IMR-90 (cell line): ENCODE measurements around the gene SNAP29. TPM values are rescaled to one million over a fixed set of nuclear protein-coding genes. Genes with fewer than 3 reads are reported as not detected.

ENCODE experiments used
- ATAC-seq: fragments of 200-7000 bp; cut with Tn5 transposase; 2 replicates; pipeline ENCODE4 v1.9.1; 2020; ENCODE audit warnings: low read depth, mild to moderate bottlenecking, moderate library complexity
- BruUV-seq: library from RNA; stranded (reverse); fragments of 400-500 nt; replicated peaks from 2 replicates; lab custom pipeline; 2021; lab: Mats Ljungman, UMichigan
- CTCF ChIA-PET: fragments of 300-600 bp; formaldehyde crosslinking; extraction: SDS; loops from one replicate; lab custom pipeline; 2021; ENCODE audit warnings: antibody characterized with exemption; lab: Yijun Ruan, JAX
- POLR2A ChIA-PET: fragments of 300-600 bp; sonication (Branson Sonifier 250); formaldehyde crosslinking; loops from one replicate; lab custom pipeline; 2022; ENCODE audit warnings: antibody characterized with exemption; ENCODE audit not compliant: unreplicated experiment; lab: Charles Lee
- DNase-seq: peaks from one replicate; pipeline ENCODE4 v3.0.0; 2013
- H2AFZ ChIP-seq: replicated peaks from 2 replicates; pipeline ENCODE3; 2013; ENCODE audit warnings: low read length, mild to moderate bottlenecking; ENCODE audit not compliant: poor library complexity
- H2AK5ac ChIP-seq: 2 replicates; pipeline ENCODE4 v1.6.1; 2013; ENCODE audit warnings: low read depth, low read length, inconsistent platforms
- H2AK9ac ChIP-seq: replicated peaks from 2 replicates; pipeline ENCODE3; 2013; ENCODE audit warnings: mild to moderate bottlenecking, low read depth, low read length, moderate library complexity; ENCODE audit not compliant: poor library complexity
- H2BK120ac ChIP-seq: 2 replicates; pipeline ENCODE4 v1.6.1; 2013; ENCODE audit warnings: low read depth, low read length, inconsistent platforms
- H2BK15ac ChIP-seq: 3 replicates; pipeline ENCODE4 v1.6.1; 2013; ENCODE audit warnings: low read depth, low read length, inconsistent platforms
- H2BK20ac ChIP-seq: 2 replicates; pipeline ENCODE4 v1.6.1; 2013; ENCODE audit warnings: low read depth, mild to moderate bottlenecking, inconsistent platforms, low read length, moderate library complexity
- H2BK5ac ChIP-seq: 2 replicates; pipeline ENCODE4 v1.6.1; 2013; ENCODE audit warnings: mild to moderate bottlenecking, low read depth, low read length, inconsistent platforms; ENCODE audit not compliant: poor library complexity, severe bottlenecking
- H3K14ac ChIP-seq: replicated peaks from 2 replicates; pipeline ENCODE4 v1.6.1; 2013; ENCODE audit warnings: low read depth, low read length, inconsistent platforms
- H3K18ac ChIP-seq: 2 replicates; pipeline ENCODE4 v1.6.1; 2013; ENCODE audit warnings: low read depth, low read length, control low read depth
- H3K23ac ChIP-seq: 2 replicates; pipeline ENCODE4 v1.6.1; 2013; ENCODE audit warnings: low read depth, low read length, inconsistent platforms
- H3K27ac ChIP-seq: 2 replicates; pipeline ENCODE4 v1.5.1; 2013; ENCODE audit warnings: mild to moderate bottlenecking, control low read depth, low read length; ENCODE audit not compliant: insufficient read depth
- H3K27me3 ChIP-seq: 2 replicates; pipeline ENCODE4 v1.6.1; 2013; ENCODE audit warnings: low read length; ENCODE audit not compliant: control insufficient read depth, insufficient read depth
- H3K36me3 ChIP-seq: 2 replicates; pipeline ENCODE4 v1.6.1; 2013; ENCODE audit warnings: low read length, mixed read lengths; ENCODE audit not compliant: control insufficient read depth, insufficient read depth
- H3K4ac ChIP-seq: 2 replicates; pipeline ENCODE4 v1.6.1; 2013; ENCODE audit warnings: low read depth, low read length, inconsistent platforms
- H3K4me1 ChIP-seq: 2 replicates; pipeline ENCODE4 v1.6.1; 2013; ENCODE audit warnings: low read length, mixed read lengths; ENCODE audit not compliant: control insufficient read depth, insufficient read depth
- H3K4me2 ChIP-seq: 2 replicates; pipeline ENCODE4 v1.6.1; 2013; ENCODE audit warnings: low read depth, mild to moderate bottlenecking, control low read depth, low read length, moderate library complexity
- H3K4me3 ChIP-seq: 2 replicates; pipeline ENCODE4 v1.5.1; 2013; ENCODE audit warnings: low read depth, mild to moderate bottlenecking, control low read depth, low read length, moderate library complexity; ENCODE audit not compliant: insufficient read depth
- H3K56ac ChIP-seq: 2 replicates; pipeline ENCODE4 v1.6.1; 2013; ENCODE audit warnings: low read length, inconsistent platforms; ENCODE audit not compliant: insufficient read depth; ENCODE audit errors: extremely low read depth
- H3K79me1 ChIP-seq, 2 experiments: 2 replicates each; pipeline ENCODE4 v1.6.1; 2013; ENCODE audit warnings: low read length in 2 of 2, inconsistent platforms in 1 of 2, low read depth in 1 of 2
- H3K9ac ChIP-seq: 2 replicates; pipeline ENCODE4 v1.6.1; 2013; ENCODE audit warnings: low read depth, low read length, control low read depth
- H3K9me1 ChIP-seq: 2 replicates; pipeline ENCODE4 v1.6.1; 2013; ENCODE audit warnings: low read length, inconsistent platforms; ENCODE audit not compliant: insufficient read depth
- H3K9me3 ChIP-seq: 2 replicates; pipeline ENCODE4 v1.6.1; 2013; ENCODE audit warnings: low read length; ENCODE audit not compliant: control insufficient read depth, insufficient read depth
- H4K20me1 ChIP-seq: 2 replicates; pipeline ENCODE4 v1.6.1; 2013; ENCODE audit warnings: low read length, inconsistent platforms; ENCODE audit not compliant: insufficient read depth
- H4K5ac ChIP-seq: 2 replicates; pipeline ENCODE4 v1.6.1; 2013; ENCODE audit warnings: mild to moderate bottlenecking, low read depth, low read length, control low read depth
- H4K8ac ChIP-seq, 2 experiments: 2 replicates each; pipeline ENCODE4 v1.6.1; 2013; ENCODE audit warnings: low read depth in 2 of 2, low read length in 2 of 2, control low read depth in 1 of 2, inconsistent platforms in 1 of 2
- H4K91ac ChIP-seq: 2 replicates; pipeline ENCODE4 v1.6.1; 2013; ENCODE audit warnings: low read depth, low read length, inconsistent platforms; ENCODE audit not compliant: insufficient read depth
- FOS ChIP-seq: fragments of 150-350 bp; IDR thresholded peaks from 2 replicates; pipeline ENCODE4 v1.6.1; 2016; ENCODE audit warnings: low read depth, low read length
- NFE2L2 ChIP-seq: fragments of 150-350 bp; IDR thresholded peaks from 2 replicates; pipeline ENCODE4 v1.6.1; 2016; ENCODE audit warnings: low read depth, mild to moderate bottlenecking, low read length
- SMC3 ChIP-seq: fragments of 150-350 bp; IDR thresholded peaks from 2 replicates; pipeline ENCODE4 v1.6.1; 2016; ENCODE audit warnings: low read depth, mild to moderate bottlenecking, antibody characterized with exemption, low read length, moderate library complexity
- WGBS, 2 experiments: methylation state at CpG; one replicate each; pipeline versions ENCODE4 v1.1.5 to v1.1.7; 2013; ENCODE audit warnings: missing lambda C conversion rate in 2 of 2; ENCODE audit not compliant: insufficient read length in 1 of 2; ENCODE audit errors: extremely low coverage in 2 of 2; 5-methylcytosine and 5-hydroxymethylcytosine counted together
- dilution Hi-C: fragments of 300-500 bp; cut with HindIII; formaldehyde crosslinking; loops from one replicate; pipeline ENCODE4 v1.14.3; 2018; ENCODE audit warnings: low sequenced_read_pairs; ENCODE audit not compliant: unreplicated experiment
- in situ Hi-C: fragments of 300-500 bp; cut with MboI; formaldehyde crosslinking; loops from 3 replicates; pipeline ENCODE4 v1.14.3; 2019; ENCODE audit warnings: low sequenced_read_pairs, inconsistent platforms, mixed read lengths
- intact Hi-C: fragments of 100-400 bp; cut with micrococcal nuclease; formaldehyde crosslinking; loops from 2 replicates; pipeline ENCODE4 v1.10.0; 2022
- polyA plus RNA-seq, 3 experiments: library from polyadenylated mRNA; depleted of rRNA; stranded (reverse); fragments of >200 nt; gene quantifications; 2 replicates each; pipeline ENCODE4 v1.2.3, GENCODE V29; 2012; ENCODE audit warnings: low replicate concordance in 1 of 3
- total RNA-seq: library from RNA; depleted of rRNA; stranded (reverse); fragments of >200 nt; gene quantifications from 2 replicates; pipeline ENCODE4 v1.2.3, GENCODE V29; 2012

Gene SNAP29
- total and polyA plus RNA-seq, 2 of the 4 experiments (the other 2 are of a cell fraction), result 10.6 to 29.5 TPM

DNA sequence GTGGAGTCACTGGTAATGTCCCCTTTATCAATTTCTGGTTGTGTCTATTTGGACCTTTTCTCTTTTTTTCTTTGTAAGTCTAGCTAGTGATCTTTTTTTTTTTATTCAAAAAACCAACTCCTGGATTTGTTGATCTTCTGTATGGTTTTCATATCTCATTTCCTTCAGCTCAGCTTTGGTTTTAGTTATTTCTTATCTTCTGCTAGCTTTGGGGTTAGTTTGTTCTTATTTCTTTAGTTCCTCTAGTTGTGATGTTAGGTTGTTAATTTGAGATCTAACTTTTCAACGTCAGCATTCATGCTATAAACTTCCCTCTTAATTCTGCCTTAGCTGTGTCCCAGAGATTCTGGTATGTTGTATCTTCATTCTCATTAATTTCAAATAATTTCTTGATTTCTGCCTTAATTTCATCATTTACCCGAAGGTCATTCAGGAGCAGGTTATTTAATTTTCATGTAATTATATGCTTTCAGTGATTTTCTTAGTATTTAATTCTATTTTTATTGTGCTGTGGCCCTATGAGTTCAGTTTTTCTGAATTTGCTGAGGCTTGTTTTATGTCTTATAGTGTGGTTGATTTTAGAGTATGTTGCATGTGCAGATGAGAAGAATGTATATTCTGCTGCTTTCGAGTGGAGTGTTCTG lies 29.2 kb upstream of the SNAP29 start:
- Histone ChIP-seq H3K79me1 (peaks cover 7 to 13% of the 10 kb centered on the region in 2 experiments; a peak in 3 of 4 replicates), H2BK5ac (no peak overlapping the region), H4K8ac (no peak overlapping the region), H3K4me1 (no peaks in the 10 kb centered on the region), H3K9ac (no peak overlapping the region), H3K14ac (no peak overlapping the region), H3K9me1 (peaks cover 2% of the 10 kb centered on the region; the same call in 1 of the 2 replicates), H3K27me3 (no peaks in the 10 kb centered on the region), H2AK5ac (no peak overlapping the region), H2AFZ (no peak overlapping the region), H3K18ac (no peak overlapping the region), H4K91ac (no peak overlapping the region), H3K9me3 (no peaks in the 10 kb centered on the region), H3K36me3 (peaks cover 20% of the 10 kb centered on the region), H2BK15ac (no peak overlapping the region), H3K56ac (no peak overlapping the region), H3K4ac (no peak overlapping the region), H4K20me1 (no peaks in the 10 kb centered on the region), H4K5ac (no peak overlapping the region), H3K23ac (no peak overlapping the region), H3K27ac (no peak overlapping the region), H2BK20ac (no peak overlapping the region), H3K4me3 (no peak overlapping the region), H2BK120ac (no peak overlapping the region), H2AK9ac (no peak overlapping the region), H3K4me2 (no peak overlapping the region)
- intact Hi-C loops (no loop called here), in situ Hi-C loops (no loop called here), dilution Hi-C loops (no loop called here)
- WGBS, 2 experiments, result no CpG with 5 or more reads among the region's 3 CpGs
- CTCF ChIA-PET, result no interaction called here
- BruUV-seq, result no TSS peak
- ATAC-seq, result no peak
- no peak for DNase-seq
- POLR2A ChIA-PET, result no interaction called here
- TF ChIP-seq NFE2L2, result no peak
- no peak for TF ChIP-seq FOS
- no peak for TF ChIP-seq SMC3
